Liver (tissue), 9 donors: ENCODE data around the gene LSM3. TPM values are rescaled to one million over a fixed set of nuclear protein-coding genes. Genes with fewer than 3 reads are reported as not detected.

Source experiments
- DNase-seq: peaks from one replicate; pipeline ENCODE4 v3.0.0-alpha.2; 2017; ENCODE audit warnings: low spot score
- H3K27ac ChIP-seq, 2 donors: one replicate each; pipeline ENCODE4 v1.7.0; 2013; ENCODE audit warnings: inconsistent platforms in 2 of 2, low read length in 2 of 2, control low read depth in 1 of 2, low read depth in 1 of 2, mild to moderate bottlenecking in 1 of 2
- H3K27me3 ChIP-seq, 4 donors: one replicate each; pipeline versions ENCODE4 v1.6.1 to v1.7.0; 2013; ENCODE audit warnings: low read length in 3 of 4, inconsistent platforms in 1 of 4, mild to moderate bottlenecking in 1 of 4, moderate library complexity in 1 of 4; ENCODE audit not compliant: control insufficient read depth in 4 of 4, insufficient read depth in 4 of 4
- H3K36me3 ChIP-seq, 4 donors: one replicate each; pipeline versions ENCODE4 v1.6.1 to v1.7.0; 2013; ENCODE audit warnings: low read length in 3 of 4, mild to moderate bottlenecking in 3 of 4, low read depth in 1 of 4, moderate library complexity in 1 of 4; ENCODE audit not compliant: control insufficient read depth in 4 of 4, insufficient read depth in 3 of 4
- H3K4me1 ChIP-seq, 4 donors: one replicate each; pipeline versions ENCODE4 v1.6.1 to v1.7.0; 2013; ENCODE audit warnings: low read length in 3 of 4, mild to moderate bottlenecking in 3 of 4, moderate library complexity in 1 of 4; ENCODE audit not compliant: control insufficient read depth in 4 of 4, insufficient read depth in 4 of 4
- H3K4me3 ChIP-seq, 3 donors: one replicate each; pipeline versions ENCODE4 v1.6.1 to v1.7.0; 2013; ENCODE audit warnings: low read length in 3 of 3, control low read depth in 1 of 3, low read depth in 1 of 3, mild to moderate bottlenecking in 1 of 3
- H3K9ac ChIP-seq, 2 donors: one replicate each; pipeline ENCODE4 v1.7.0; 2013; ENCODE audit warnings: low read length in 2 of 2, mild to moderate bottlenecking in 2 of 2, moderate library complexity in 2 of 2, control low read depth in 1 of 2, low read depth in 1 of 2
- H3K9me3 ChIP-seq, 4 donors: one replicate each; pipeline versions ENCODE4 v1.6.1 to v1.7.0; 2013; ENCODE audit warnings: low read length in 3 of 4; ENCODE audit not compliant: control insufficient read depth in 4 of 4
- EGR1 ChIP-seq, 2 donors: IDR thresholded peaks; 2 replicates each; pipeline ENCODE4 v1.6.1; 2016 to 2018; ENCODE audit warnings: antibody characterized with exemption in 2 of 2, low read depth in 2 of 2
- FOXA2 ChIP-seq: IDR thresholded peaks from 2 replicates; pipeline ENCODE4 v1.6.1; 2016; ENCODE audit warnings: antibody characterized with exemption
- GABPA ChIP-seq, 2 donors: IDR thresholded peaks in 1 of 2; conservative IDR thresholded peaks in 1 of 2; 2 replicates each; pipeline ENCODE4 v1.6.1; 2016; ENCODE audit warnings: antibody characterized with exemption in 2 of 2, mild to moderate bottlenecking in 1 of 2, moderate library complexity in 1 of 2
- HNF4A ChIP-seq, 2 donors: conservative IDR thresholded peaks; 2 replicates each; pipeline ENCODE4 v1.6.1; 2016; ENCODE audit warnings: antibody characterized with exemption in 2 of 2, mild to moderate bottlenecking in 2 of 2
- JUND ChIP-seq, 2 donors: IDR thresholded peaks; 2 replicates each; pipeline ENCODE4 v1.6.1; 2016; ENCODE audit warnings: antibody characterized with exemption in 2 of 2
- NR2F2 ChIP-seq: IDR thresholded peaks from 2 replicates; pipeline ENCODE4 v1.6.1; 2016; ENCODE audit warnings: antibody characterized with exemption
- RXRA ChIP-seq, 2 donors: IDR thresholded peaks; 2 replicates each; pipeline ENCODE4 v1.6.1; 2017 to 2018; ENCODE audit warnings: antibody characterized with exemption in 2 of 2, mild to moderate bottlenecking in 1 of 2
- SP1 ChIP-seq: IDR thresholded peaks from 2 replicates; pipeline ENCODE4 v1.6.1; 2018; ENCODE audit warnings: antibody characterized with exemption, mild to moderate bottlenecking
- WGBS: extraction: QIAGEN DNeasy Blood & Tissue Kit; methylation state at CpG from one replicate; pipeline ENCODE4 v1.1.7; 2013; 5-methylcytosine and 5-hydroxymethylcytosine counted together
- polyA plus RNA-seq, 2 donors: library from polyadenylated mRNA; stranded (reverse) in 1 of 2; unstranded in 1 of 2; fragments of 200-250 nt in 1 of 2; fragments of >200 nt in 1 of 2; fragmentation: Nextera tagmentation in 1 of 2; extraction: Ambion mirVana in 1 of 2; gene quantifications; one replicate each; pipeline versions ENCODE4 v1.2.1 to v1.2.3, GENCODE V29; 2013 to 2015
- total RNA-seq, 2 donors: library from RNA; depleted of rRNA; stranded (reverse); fragments of >200 nt; gene quantifications; one replicate each; pipeline ENCODE4 v1.2.3, GENCODE V29; 2014
- TF ChIP-seq, protein P1 (sequence below): IDR thresholded peaks from 2 replicates; pipeline ENCODE4 v1.6.1; 2016; ENCODE audit warnings: antibody characterized with exemption, mild to moderate bottlenecking
- TF ChIP-seq, protein P2 (sequence below): IDR thresholded peaks from 2 replicates; pipeline ENCODE4 v1.6.1; 2016; ENCODE audit warnings: antibody characterized with exemption
- TF ChIP-seq, protein P3 (sequence below): fragments of 150-350 bp; IDR thresholded peaks from 2 replicates; pipeline ENCODE4 v1.5.1; 2017; ENCODE audit warnings: improper control_type of control experiment, low read depth, low read length; ENCODE audit not compliant: missing input control
- donor health status: healthy.
- donor health status: healthy.
- donor health status: healthy.
- donor health status: healthy.
- donor health status: healthy.

Gene LSM3
- total and polyA plus RNA-seq, 4 donors = 3.7 to 17.0 (median 5.0) TPM

DNA sequence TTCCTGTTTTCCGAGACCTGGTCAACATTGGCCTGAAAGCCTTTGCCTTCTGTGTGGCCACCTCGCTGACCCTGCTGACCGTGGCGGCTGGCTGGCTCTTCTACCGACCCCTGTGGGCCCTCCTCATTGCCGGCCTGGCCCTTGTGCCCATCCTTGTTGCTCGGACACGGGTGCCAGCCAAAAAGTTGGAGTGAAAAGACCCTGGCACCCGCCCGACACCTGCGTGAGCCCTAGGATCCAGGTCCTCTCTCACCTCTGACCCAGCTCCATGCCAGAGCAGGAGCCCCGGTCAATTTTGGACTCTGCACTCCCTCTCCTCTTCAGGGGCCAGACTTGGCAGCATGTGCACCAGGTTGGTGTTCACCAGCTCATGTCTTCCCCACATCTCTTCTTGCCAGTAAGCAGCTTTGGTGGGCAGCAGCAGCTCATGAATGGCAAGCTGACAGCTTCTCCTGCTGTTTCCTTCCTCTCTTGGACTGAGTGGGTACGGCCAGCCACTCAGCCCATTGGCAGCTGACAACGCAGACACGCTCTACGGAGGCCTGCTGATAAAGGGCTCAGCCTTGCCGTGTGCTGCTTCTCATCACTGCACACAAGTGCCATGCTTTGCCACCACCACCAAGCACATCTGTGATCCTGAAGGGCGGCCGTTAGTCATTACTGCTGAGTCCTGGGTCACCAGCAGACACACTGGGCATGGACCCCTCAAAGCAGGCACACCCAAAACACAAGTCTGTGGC is 36.8 kb upstream of the LSM3 start (continued):
- TF ChIP-seq, protein P1, sequence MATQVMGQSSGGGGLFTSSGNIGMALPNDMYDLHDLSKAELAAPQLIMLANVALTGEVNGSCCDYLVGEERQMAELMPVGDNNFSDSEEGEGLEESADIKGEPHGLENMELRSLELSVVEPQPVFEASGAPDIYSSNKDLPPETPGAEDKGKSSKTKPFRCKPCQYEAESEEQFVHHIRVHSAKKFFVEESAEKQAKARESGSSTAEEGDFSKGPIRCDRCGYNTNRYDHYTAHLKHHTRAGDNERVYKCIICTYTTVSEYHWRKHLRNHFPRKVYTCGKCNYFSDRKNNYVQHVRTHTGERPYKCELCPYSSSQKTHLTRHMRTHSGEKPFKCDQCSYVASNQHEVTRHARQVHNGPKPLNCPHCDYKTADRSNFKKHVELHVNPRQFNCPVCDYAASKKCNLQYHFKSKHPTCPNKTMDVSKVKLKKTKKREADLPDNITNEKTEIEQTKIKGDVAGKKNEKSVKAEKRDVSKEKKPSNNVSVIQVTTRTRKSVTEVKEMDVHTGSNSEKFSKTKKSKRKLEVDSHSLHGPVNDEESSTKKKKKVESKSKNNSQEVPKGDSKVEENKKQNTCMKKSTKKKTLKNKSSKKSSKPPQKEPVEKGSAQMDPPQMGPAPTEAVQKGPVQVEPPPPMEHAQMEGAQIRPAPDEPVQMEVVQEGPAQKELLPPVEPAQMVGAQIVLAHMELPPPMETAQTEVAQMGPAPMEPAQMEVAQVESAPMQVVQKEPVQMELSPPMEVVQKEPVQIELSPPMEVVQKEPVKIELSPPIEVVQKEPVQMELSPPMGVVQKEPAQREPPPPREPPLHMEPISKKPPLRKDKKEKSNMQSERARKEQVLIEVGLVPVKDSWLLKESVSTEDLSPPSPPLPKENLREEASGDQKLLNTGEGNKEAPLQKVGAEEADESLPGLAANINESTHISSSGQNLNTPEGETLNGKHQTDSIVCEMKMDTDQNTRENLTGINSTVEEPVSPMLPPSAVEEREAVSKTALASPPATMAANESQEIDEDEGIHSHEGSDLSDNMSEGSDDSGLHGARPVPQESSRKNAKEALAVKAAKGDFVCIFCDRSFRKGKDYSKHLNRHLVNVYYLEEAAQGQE = no peak
- TF ChIP-seq, protein P2, sequence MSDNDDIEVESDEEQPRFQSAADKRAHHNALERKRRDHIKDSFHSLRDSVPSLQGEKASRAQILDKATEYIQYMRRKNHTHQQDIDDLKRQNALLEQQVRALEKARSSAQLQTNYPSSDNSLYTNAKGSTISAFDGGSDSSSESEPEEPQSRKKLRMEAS = peak; percentile 16
- no peak for TF ChIP-seq EGR1 (IDR thresholded peaks at IDR 0.05; ENCODE audit: low read depth in 2 of 2)
- TF ChIP-seq GABPA (IDR thresholded peaks at IDR 0.05 in 1 of 2, conservative IDR thresholded peaks at IDR 0.05 in 1 of 2) = peak in 1 of 2 donors; percentile 34
- no peak for TF ChIP-seq NR2F2

DNA sequence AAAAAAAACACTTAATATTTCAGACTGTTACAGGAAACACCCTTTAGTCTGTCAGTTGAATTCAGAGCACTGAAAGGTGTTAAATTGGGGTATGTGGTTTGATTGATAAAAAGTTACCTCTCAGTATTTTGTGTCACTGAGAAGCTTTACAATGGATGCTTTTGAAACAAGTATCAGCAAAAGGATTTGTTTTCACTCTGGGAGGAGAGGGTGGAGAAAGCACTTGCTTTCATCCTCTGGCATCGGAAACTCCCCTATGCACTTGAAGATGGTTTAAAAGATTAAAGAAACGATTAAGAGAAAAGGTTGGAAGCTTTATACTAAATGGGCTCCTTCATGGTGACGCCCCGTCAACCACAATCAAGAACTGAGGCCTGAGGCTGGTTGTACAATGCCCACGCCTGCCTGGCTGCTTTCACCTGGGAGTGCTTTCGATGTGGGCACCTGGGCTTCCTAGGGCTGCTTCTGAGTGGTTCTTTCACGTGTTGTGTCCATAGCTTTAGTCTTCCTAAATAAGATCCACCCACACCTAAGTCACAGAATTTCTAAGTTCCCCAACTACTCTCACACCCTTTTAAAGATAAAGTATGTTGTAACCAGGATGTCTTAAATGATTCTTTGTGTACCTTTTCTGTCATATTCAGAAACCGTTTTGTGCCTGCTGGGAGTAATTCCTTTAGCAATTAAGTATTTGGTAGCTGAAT is 35.9 kb upstream of the LSM3 start:
- H3K9me3 ChIP-seq = no peaks in the 10 kb centered on the region
- no peak overlapping the region for H3K4me3 ChIP-seq
- TF ChIP-seq, protein P1 = no peak
- H3K9ac ChIP-seq = no peak overlapping the region
- peaks cover 19 to 79% (median 66%) of the 10 kb centered on the region in 4 donors for H3K4me1 ChIP-seq
- peak overlapping the region; percentile 1 to 5 for H3K27ac ChIP-seq
- DNase-seq = no peak
- WGBS = 86% methylated on average over 8 of the region's 8 CpGs
- peaks cover 3 to 18% (median 16%) of the 10 kb centered on the region in 4 donors for H3K36me3 ChIP-seq
- H3K27me3 ChIP-seq = no peaks in the 10 kb centered on the region

DNA sequence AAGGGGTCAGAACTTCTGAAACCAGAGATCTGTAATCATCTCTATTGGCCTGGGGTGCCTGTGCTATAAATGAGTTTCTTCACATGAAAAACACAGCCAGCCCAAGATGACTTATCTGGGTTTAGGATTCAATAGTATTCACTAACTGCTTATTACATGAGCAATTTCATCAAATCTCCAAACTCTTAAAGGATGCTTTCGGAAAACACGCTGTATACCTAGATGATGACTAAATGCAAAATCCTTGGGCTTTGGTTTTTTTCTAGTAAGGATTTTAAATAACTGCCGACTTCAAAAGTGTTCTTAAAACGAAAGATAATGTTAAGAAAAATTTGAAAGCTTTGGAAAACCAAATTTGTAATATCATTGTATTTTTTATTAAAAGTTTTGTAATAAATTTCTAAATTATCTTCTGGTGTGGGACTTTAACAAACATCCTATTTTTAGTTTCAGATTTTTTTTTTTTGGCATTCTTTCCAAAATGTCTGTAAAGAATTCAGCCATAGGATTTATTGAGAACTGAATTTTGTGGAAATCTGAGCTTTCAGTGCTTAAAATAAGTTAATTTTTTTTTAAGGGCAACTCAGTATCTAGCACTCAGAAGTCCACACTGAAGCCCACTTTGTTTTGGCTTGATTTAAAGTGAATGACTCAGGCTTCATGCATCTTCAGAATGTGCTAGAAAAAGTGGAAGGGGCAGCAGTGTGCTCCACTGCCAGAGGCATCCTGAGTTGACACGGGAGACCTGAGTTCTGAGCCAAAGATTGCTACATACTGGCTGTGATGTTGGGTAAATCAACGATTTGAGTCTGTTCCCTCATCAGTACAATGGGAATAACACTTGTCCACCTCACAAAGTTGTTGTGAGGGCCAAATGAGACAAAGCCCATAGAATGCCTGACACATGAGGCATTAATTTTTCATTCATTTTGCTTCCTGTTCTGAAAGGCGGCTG is 35.1 kb upstream of the LSM3 start:
- no peak for DNase-seq
- Histone ChIP-seq H3K4me1 (peaks cover 17 to 73% (median 61%) of the 10 kb centered on the region in 4 donors), H3K36me3 (peaks cover 3 to 22% (median 18%) of the 10 kb centered on the region in 4 donors), H3K27me3 (no peaks in the 10 kb centered on the region), H3K9ac (no peak overlapping the region), H3K9me3 (no peaks in the 10 kb centered on the region), H3K4me3 (no peak overlapping the region), H3K27ac (peak overlapping the region; percentile 84 to 86)
- 66% methylated on average over 7 of the region's 7 CpGs for WGBS
- TF ChIP-seq, protein P3, sequence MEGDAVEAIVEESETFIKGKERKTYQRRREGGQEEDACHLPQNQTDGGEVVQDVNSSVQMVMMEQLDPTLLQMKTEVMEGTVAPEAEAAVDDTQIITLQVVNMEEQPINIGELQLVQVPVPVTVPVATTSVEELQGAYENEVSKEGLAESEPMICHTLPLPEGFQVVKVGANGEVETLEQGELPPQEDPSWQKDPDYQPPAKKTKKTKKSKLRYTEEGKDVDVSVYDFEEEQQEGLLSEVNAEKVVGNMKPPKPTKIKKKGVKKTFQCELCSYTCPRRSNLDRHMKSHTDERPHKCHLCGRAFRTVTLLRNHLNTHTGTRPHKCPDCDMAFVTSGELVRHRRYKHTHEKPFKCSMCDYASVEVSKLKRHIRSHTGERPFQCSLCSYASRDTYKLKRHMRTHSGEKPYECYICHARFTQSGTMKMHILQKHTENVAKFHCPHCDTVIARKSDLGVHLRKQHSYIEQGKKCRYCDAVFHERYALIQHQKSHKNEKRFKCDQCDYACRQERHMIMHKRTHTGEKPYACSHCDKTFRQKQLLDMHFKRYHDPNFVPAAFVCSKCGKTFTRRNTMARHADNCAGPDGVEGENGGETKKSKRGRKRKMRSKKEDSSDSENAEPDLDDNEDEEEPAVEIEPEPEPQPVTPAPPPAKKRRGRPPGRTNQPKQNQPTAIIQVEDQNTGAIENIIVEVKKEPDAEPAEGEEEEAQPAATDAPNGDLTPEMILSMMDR = no peak
- TF ChIP-seq HNF4A (conservative IDR thresholded peaks at IDR 0.05) (peak in 1 of 2 donors; percentile 23), FOXA2 (no peak), RXRA (IDR thresholded peaks at IDR 0.05) (peak; percentile 31 to 58), SP1 (peak; percentile 7), JUND (IDR thresholded peaks at IDR 0.05) (peak; percentile 30 to 65)
